Adrenal gland (tissue), 12 donors: Measurements from ENCODE around the gene PA2G4. TPM values are rescaled to one million over a fixed set of nuclear protein-coding genes. Genes with fewer than 3 reads are reported as not detected.

Source experiments
- DNase-seq, 7 donors: peaks; one replicate each; pipeline ENCODE4 v3.0.0-alpha.2; 2019 to 2020
- H3K27ac ChIP-seq, 5 donors: fragments of 200-600 bp; sonication (generic) in 4 of 5; 1 replicate in 3 of 5; 2 replicates in 2 of 5; pipeline versions ENCODE4 v1.5.1 to v1.8.0; 2016 to 2020; ENCODE audit warnings: mild to moderate bottlenecking in 1 of 5
- H3K27me3 ChIP-seq: fragments of 200-600 bp; 2 replicates; pipeline ENCODE4 v1.8.0; 2021
- H3K36me3 ChIP-seq, 2 donors: fragments of 200-600 bp; replicated peaks in 1 of 2; 1 replicate in 1 of 2; 2 replicates in 1 of 2; pipeline versions ENCODE4 v1.5.1 to v1.8.0; 2018 to 2022
- H3K4me1 ChIP-seq, 2 donors: fragments of 200-600 bp; replicated peaks in 1 of 2; 1 replicate in 1 of 2; 2 replicates in 1 of 2; pipeline versions ENCODE4 v1.5.1 to v1.8.0; 2018 to 2021
- H3K4me3 ChIP-seq, 4 donors: fragments of 200-600 bp; sonication (generic) in 3 of 4; one replicate each; pipeline ENCODE4 v1.5.1; 2016 to 2018
- H3K9me3 ChIP-seq, 3 donors: fragments of 200-600 bp; sonication (generic) in 1 of 3; replicated peaks in 1 of 3; 1 replicate in 2 of 3; 2 replicates in 1 of 3; pipeline versions ENCODE4 v1.5.1 to v1.8.0; 2016 to 2021
- CTCF ChIP-seq, 6 experiments: fragments of 450-650 bp in 4 of 6; fragments of 200-600 bp in 2 of 6; sonication (generic) in 1 of 6; IDR thresholded peaks; 1 replicate in 5 of 6; 2 replicates in 1 of 6; pipeline versions ENCODE4 v1.5.1 to v1.8.0; 2016 to 2021; ENCODE audit warnings: antibody characterized with exemption in 6 of 6, mild to moderate bottlenecking in 2 of 6, moderate library complexity in 1 of 6
- POLR2A ChIP-seq, 2 donors: fragments of 450-650 bp; IDR thresholded peaks; one replicate each; pipeline ENCODE4 v1.6.1; 2017; ENCODE audit warnings: antibody characterized with exemption in 2 of 2, mild to moderate bottlenecking in 2 of 2, moderate library complexity in 1 of 2
- WGBS, 4 donors: extraction: QIAGEN DNeasy Blood & Tissue Kit in 2 of 4; methylation state at CpG; one replicate each; pipeline versions ENCODE4 v1.1.5 to v1.1.7; 2013 to 2017; 5-methylcytosine and 5-hydroxymethylcytosine counted together
- intact Hi-C, 2 donors: fragments of 100-400 bp; cut with DNase I; formaldehyde crosslinking; loops; one replicate each; pipeline versions ENCODE4 v1.14.1 to v1.15.0; 2022 to 2023
- polyA plus RNA-seq, 3 donors: library from polyadenylated mRNA; stranded (reverse); fragments of 200-250 nt in 2 of 3; fragments of 350-450 nt in 1 of 3; fragmentation: Illumina TruSeq in 1 of 3; extraction: RNeasy Lipid Tissue Mini Kit (QIAGEN cat#74804) in 1 of 3; gene quantifications; one replicate each; pipeline ENCODE4 v1.2.3, GENCODE V29; 2013 to 2014
- total RNA-seq, 9 donors: library from RNA; depleted of rRNA in 4 of 9; stranded (reverse); fragments of >200 nt in 4 of 9; fragments of 120-200 nt in 1 of 9; fragmentation: NEBNext Ultra II Directional in 1 of 9; extraction: Animal tissue kit (Norgen Biotek cat#: 25700) in 1 of 9; gene quantifications; one replicate each; pipeline versions ENCODE4 v1.1.0 to v1.2.4, GENCODE V29; 2013 to 2023
- donor health status: healthy with polysubstance abuse.
- donor health status: Bipolar disorder and iron deficiency.
- donor health status: DM: yes; HTN: yes; CAD: no.
- donor health status: DM: no; HTN: no; CAD: no.
- donor health status: DM: no; HTN: no; CAD: no.
- donor health status: DM: yes; HTN: yes; CAD: no.

The PA2G4 gene
- total and polyA plus RNA-seq, 12 donors, result 64.1 to 252 (median 106) TPM

- WGBS, 4 donors, result 62 to 80% (median 76%) methylated on average over 3 of the region's 3 CpGs
These were observed 5.8 kb upstream of the PA2G4 start for GRCh38 chr12:56098592-56098991.

GRCh38 chr12:56099787-56100186 lies 4.6 kb upstream of the PA2G4 start:
- no peaks in the 10 kb centered on the region for H3K9me3 ChIP-seq
- intact Hi-C loops, result loop anchor here in 1 of 2 donors (5.0 kb wide), 1 partner anchor 47 kb away; no protein-coding TSS in a partner anchor
- no peak overlapping the region for H3K27ac ChIP-seq
- H3K27me3 ChIP-seq, result no peaks in the 10 kb centered on the region
- WGBS, 4 donors, result 82 to 90% (median 88%) methylated on average over 4 of the region's 4 CpGs
- DNase-seq, result no peak
- TF ChIP-seq CTCF (IDR thresholded peaks at IDR 0.05) (no peak), POLR2A (IDR thresholded peaks at IDR 0.05) (no peak)
- no peaks in the 10 kb centered on the region for H3K36me3 ChIP-seq
- no peak overlapping the region for H3K4me3 ChIP-seq
- peaks cover 0 to 4% of the 10 kb centered on the region in 2 donors for H3K4me1 ChIP-seq

More at GRCh38 chr12:56098592-56098991, 5.8 kb upstream of the PA2G4 start:
- Histone ChIP-seq H3K4me3 (no peak overlapping the region), H3K4me1 (peaks cover 0 to 3% of the 10 kb centered on the region in 2 donors), H3K36me3 (no peaks in the 10 kb centered on the region), H3K27me3 (no peaks in the 10 kb centered on the region), H3K9me3 (no peaks in the 10 kb centered on the region), H3K27ac (no peak overlapping the region)
- intact Hi-C loops, result no loop called here
- TF ChIP-seq POLR2A (IDR thresholded peaks at IDR 0.05), result no peak
- TF ChIP-seq CTCF (IDR thresholded peaks at IDR 0.05), result no peak
- DNase-seq, result no peak

- no peak overlapping the region for H3K4me3 ChIP-seq
- H3K36me3 ChIP-seq, result no peaks in the 10 kb centered on the region
- H3K27me3 ChIP-seq, result no peaks in the 10 kb centered on the region
- 86 to 92% (median 89%) methylated on average over 14 of the region's 14 CpGs for WGBS, 4 donors
- intact Hi-C loops, result loop anchor here in 1 of 2 donors (5.0 kb wide), 1 partner anchor 49 kb away; no protein-coding TSS in a partner anchor
- peaks cover 9 to 15% of the 10 kb centered on the region in 2 donors for H3K4me1 ChIP-seq
- no peak overlapping the region for H3K27ac ChIP-seq
- no peak for DNase-seq
- no peak for TF ChIP-seq POLR2A (IDR thresholded peaks at IDR 0.05)
- TF ChIP-seq CTCF (IDR thresholded peaks at IDR 0.05), result no peak
- H3K9me3 ChIP-seq, result no peaks in the 10 kb centered on the region
These were observed 3.3 kb upstream of the PA2G4 start for GRCh38 chr12:56101045-56101444.

- DNase-seq, result no peak
- peaks cover 0 to 11% of the 10 kb centered on the region in 2 donors for H3K36me3 ChIP-seq
- no peaks in the 10 kb centered on the region for H3K27me3 ChIP-seq
- TF ChIP-seq POLR2A (IDR thresholded peaks at IDR 0.05) (no peak), CTCF (IDR thresholded peaks at IDR 0.05) (no peak)
- no peak overlapping the region for H3K4me3 ChIP-seq
- intact Hi-C loops, result loop anchor here in 1 of 2 donors (5.0 kb wide), 1 partner anchor 50 kb away; no protein-coding TSS in a partner anchor
- 79 to 92% (median 88%) methylated on average over 1 of the region's 1 CpG for WGBS, 4 donors
- no peak overlapping the region for H3K27ac ChIP-seq
- no peaks in the 10 kb centered on the region for H3K9me3 ChIP-seq
- H3K4me1 ChIP-seq, result peaks cover 17 to 20% of the 10 kb centered on the region in 2 donors
These were observed 1.7 kb upstream of the PA2G4 start for GRCh38 chr12:56102683-56103065.
